GM23338 (cell line): ENCODE data around the gene SYT2. TPM values are rescaled to one million over a fixed set of nuclear protein-coding genes. Genes with fewer than 3 reads are reported as not detected.

Source experiments
- ATAC-seq: fragments of 200-7000 bp; cut with Tn5 transposase; 3 replicates; pipeline ENCODE4 v1.9.1; 2020
- DNase-seq: peaks from one replicate; pipeline ENCODE4 v3.0.0-alpha.2; 2015; ENCODE audit warnings: low spot score
- H2AFZ ChIP-seq: fragments of 200-600 bp; sonication (generic); 2 replicates; pipeline ENCODE4 v1.8.0; 2016; ENCODE audit warnings: antibody characterized with exemption, mild to moderate bottlenecking, moderate library complexity
- H3F3A ChIP-seq: fragments of 200-600 bp; sonication (generic); replicated peaks from 2 replicates; pipeline ENCODE4 v1.8.0; 2017; ENCODE audit warnings: antibody characterized with exemption, mixed run types, low read depth
- H3K27ac ChIP-seq: fragments of 200-600 bp; sonication (generic); 2 replicates; pipeline ENCODE4 v1.6.1; 2016; ENCODE audit warnings: low read depth
- H3K27me3 ChIP-seq: fragments of 200-600 bp; sonication (generic); 2 replicates; pipeline ENCODE4 v1.8.0; 2016; ENCODE audit warnings: mild to moderate bottlenecking, mixed run types, moderate library complexity; ENCODE audit not compliant: insufficient read depth
- H3K36me3 ChIP-seq: fragments of 200-600 bp; sonication (generic); 2 replicates; pipeline ENCODE4 v1.8.0; 2016; ENCODE audit warnings: mild to moderate bottlenecking; ENCODE audit not compliant: insufficient read depth
- H3K4me1 ChIP-seq: fragments of 200-600 bp; sonication (generic); 2 replicates; pipeline ENCODE4 v1.8.0; 2016; ENCODE audit warnings: mild to moderate bottlenecking, moderate library complexity; ENCODE audit not compliant: insufficient read depth
- H3K4me2 ChIP-seq: fragments of 200-600 bp; sonication (generic); 2 replicates; pipeline ENCODE4 v1.7.1; 2017; ENCODE audit warnings: mixed run types
- H3K4me3 ChIP-seq: fragments of 200-600 bp; sonication (generic); 2 replicates; pipeline ENCODE4 v1.6.1; 2016; ENCODE audit warnings: mixed run types
- H3K79me2 ChIP-seq: fragments of 200-600 bp; sonication (generic); replicated peaks from 2 replicates; pipeline ENCODE4 v1.8.0; 2017; ENCODE audit warnings: mild to moderate bottlenecking; ENCODE audit not compliant: insufficient read depth
- H3K9me2 ChIP-seq: fragments of 200-600 bp; sonication (generic); 2 replicates; pipeline ENCODE4 v1.8.0; 2017; ENCODE audit not compliant: insufficient read depth
- H4K20me1 ChIP-seq: fragments of 200-600 bp; sonication (generic); replicated peaks from 2 replicates; pipeline ENCODE4 v1.8.0; 2017; ENCODE audit warnings: mild to moderate bottlenecking; ENCODE audit not compliant: insufficient read depth
- H3K27ac Mint-ChIP-seq: 2 replicates; pipeline ENCODE4 v1.8.0; 2020; ENCODE audit warnings: inconsistent platforms, mild to moderate bottlenecking, moderate library complexity, mixed read lengths
- H3K27me3 Mint-ChIP-seq: 3 replicates; pipeline ENCODE4 v1.8.0; 2022; ENCODE audit warnings: low read depth, mild to moderate bottlenecking, moderate library complexity, mixed read lengths, inconsistent platforms; ENCODE audit not compliant: insufficient read depth, poor library complexity
- H3K36me3 Mint-ChIP-seq: 3 replicates; pipeline ENCODE4 v1.8.0; 2021; ENCODE audit warnings: low read depth, mild to moderate bottlenecking, inconsistent platforms, moderate library complexity, mixed read lengths
- H3K4me1 Mint-ChIP-seq: 3 replicates; pipeline ENCODE4 v1.8.0; 2020; ENCODE audit warnings: mild to moderate bottlenecking, inconsistent platforms, mixed read lengths
- H3K4me3 Mint-ChIP-seq: 3 replicates; pipeline ENCODE4 v1.8.0; 2021; ENCODE audit warnings: moderate library complexity, mild to moderate bottlenecking, inconsistent platforms, mixed read lengths
- H3K9me3 Mint-ChIP-seq: 3 replicates; pipeline ENCODE4 v1.8.0; 2020; ENCODE audit warnings: moderate library complexity, mild to moderate bottlenecking, inconsistent platforms, mixed read lengths
- CREB1 ChIP-seq: fragments of 250-450 bp; sonication (Bioruptor Pico); IDR thresholded peaks from 2 replicates; pipeline ENCODE4 v1.5.0; 2020; ENCODE audit warnings: low read depth, mild to moderate bottlenecking, moderate library complexity
- EZH2 ChIP-seq: fragments of 200-600 bp; sonication (generic); IDR thresholded peaks from one replicate; pipeline ENCODE4 v1.8.0; 2017; ENCODE audit warnings: antibody characterized with exemption, mild to moderate bottlenecking, low read depth; ENCODE audit not compliant: unreplicated experiment
- EZH2phosphoT487 ChIP-seq: fragments of 200-600 bp; sonication (generic); IDR thresholded peaks from one replicate; pipeline ENCODE4 v1.8.1; 2018; ENCODE audit warnings: antibody characterized with exemption; ENCODE audit not compliant: unreplicated experiment
- JUNB ChIP-seq: IDR thresholded peaks from one replicate; pipeline ENCODE4 v1.6.1; 2016; ENCODE audit warnings: antibody characterized with exemption; ENCODE audit not compliant: unreplicated experiment
- NANOG ChIP-seq: IDR thresholded peaks from 2 replicates; pipeline ENCODE4 v1.6.1; 2016; ENCODE audit warnings: antibody characterized with exemption, borderline replicate concordance
- POLR2AphosphoS5 ChIP-seq: IDR thresholded peaks from 2 replicates; pipeline ENCODE4 v1.6.1; 2016; ENCODE audit warnings: antibody characterized with exemption, low read depth
- STAT1 ChIP-seq: IDR thresholded peaks from one replicate; pipeline ENCODE4 v1.6.1; 2016; ENCODE audit warnings: antibody characterized with exemption; ENCODE audit not compliant: unreplicated experiment
- ZNF114 ChIP-seq: fragments of 250-450 bp; sonication (Bioruptor Pico); IDR thresholded peaks from 2 replicates; pipeline ENCODE4 v1.5.0; 2020; ENCODE audit warnings: mild to moderate bottlenecking, moderate library complexity
- ZNF331 ChIP-seq: fragments of 250-450 bp; sonication (Bioruptor Pico); IDR thresholded peaks from 2 replicates; pipeline ENCODE4 v1.5.0; 2020; ENCODE audit warnings: low read depth, mild to moderate bottlenecking, moderate library complexity
- polyA plus RNA-seq: library from polyadenylated mRNA; unstranded; fragments of >200 nt; fragmentation: Nextera tagmentation; extraction: Ambion mirVana; gene quantifications from 2 replicates; pipeline ENCODE4 v1.2.1, GENCODE V29; 2016
- total RNA-seq: library from RNA; depleted of rRNA; stranded (reverse); fragments of >200 nt; shearing (Covaris generic); gene quantifications from 2 replicates; pipeline ENCODE4 v1.2.3, GENCODE V29; 2014
- TF ChIP-seq, protein P1 (sequence below): IDR thresholded peaks from 2 replicates; pipeline ENCODE4 v1.6.1; 2016; ENCODE audit warnings: antibody characterized with exemption
- TF ChIP-seq, protein P2 (sequence below), 2 experiments: fragments of 200-600 bp in 1 of 2; sonication (generic) in 1 of 2; conservative IDR thresholded peaks; 2 replicates each; pipeline versions ENCODE4 v1.5.1 to v1.6.1; 2016 to 2017; ENCODE audit warnings: antibody characterized with exemption in 2 of 2, low read depth in 2 of 2, mild to moderate bottlenecking in 2 of 2, moderate library complexity in 1 of 2
- TF ChIP-seq, protein P3 (sequence below): IDR thresholded peaks from one replicate; pipeline ENCODE4 v1.6.1; 2018; ENCODE audit warnings: antibody characterized with exemption; ENCODE audit not compliant: unreplicated experiment

The SYT2 gene
- total and polyA plus RNA-seq, 2 experiments from 2014 or later = 2.4 to 12.5 TPM

DNA sequence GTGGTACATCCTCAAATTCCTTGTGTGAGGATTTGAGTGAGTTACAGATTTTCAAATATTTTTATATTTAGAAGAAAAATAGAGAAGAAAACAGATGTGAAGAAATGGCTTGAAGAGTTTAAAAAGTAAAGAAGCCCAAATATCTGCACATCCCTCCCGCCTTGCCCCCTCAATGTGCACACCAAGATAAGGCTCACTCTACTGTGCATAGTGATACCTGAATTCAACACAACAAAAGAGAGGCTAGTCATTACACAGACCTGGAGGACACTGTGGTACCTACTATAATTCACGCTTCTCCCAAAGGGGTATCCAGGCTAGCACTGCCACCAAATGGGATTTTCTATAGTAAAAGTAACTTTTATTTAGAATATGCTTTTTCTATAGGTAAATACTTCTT lies 44.0 kb upstream of the SYT2 start:
- Histone ChIP-seq H3F3A (peaks cover 4% of the 10 kb centered on the region; the same call in 1 of the 2 replicates), H3K79me2 (0 out of 2 replicates have a peak, but pooled peaks cover 5% of the 10 kb centered on the region), H3K4me1 (no peaks in the 10 kb centered on the region), H3K36me3 (peaks cover 89% of the 10 kb centered on the region), H3K27me3 (no peaks in the 10 kb centered on the region), H4K20me1 (peaks cover 5% of the 10 kb centered on the region; the same call in 1 of the 2 replicates), H3K4me2 (no peak overlapping the region), H3K4me3 (no peak overlapping the region), H2AFZ (no peak overlapping the region), H3K9me2 (no peaks in the 10 kb centered on the region), H3K27ac (no peak overlapping the region)
- Mint-ChIP-seq H3K27me3 (peaks cover 1% of the 10 kb centered on the region), H3K27ac (no peak overlapping the region), H3K4me3 (no peak overlapping the region), H3K36me3 (peaks cover 96% of the 10 kb centered on the region), H3K9me3 (no peaks in the 10 kb centered on the region), H3K4me1 (no peaks in the 10 kb centered on the region)
- DNase-seq (no peak), ATAC-seq (no peak)
- TF ChIP-seq, protein P1, sequence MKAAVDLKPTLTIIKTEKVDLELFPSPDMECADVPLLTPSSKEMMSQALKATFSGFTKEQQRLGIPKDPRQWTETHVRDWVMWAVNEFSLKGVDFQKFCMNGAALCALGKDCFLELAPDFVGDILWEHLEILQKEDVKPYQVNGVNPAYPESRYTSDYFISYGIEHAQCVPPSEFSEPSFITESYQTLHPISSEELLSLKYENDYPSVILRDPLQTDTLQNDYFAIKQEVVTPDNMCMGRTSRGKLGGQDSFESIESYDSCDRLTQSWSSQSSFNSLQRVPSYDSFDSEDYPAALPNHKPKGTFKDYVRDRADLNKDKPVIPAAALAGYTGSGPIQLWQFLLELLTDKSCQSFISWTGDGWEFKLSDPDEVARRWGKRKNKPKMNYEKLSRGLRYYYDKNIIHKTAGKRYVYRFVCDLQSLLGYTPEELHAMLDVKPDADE = no peak
- TF ChIP-seq EZH2phosphoT487 (no peak), JUNB (no peak), STAT1 (no peak), ZNF114 (CRISPR knock-in tag) (no peak), POLR2AphosphoS5 (no peak), NANOG (no peak), ZNF331 (CRISPR knock-in tag) (no peak)
- TF ChIP-seq, protein P2, sequence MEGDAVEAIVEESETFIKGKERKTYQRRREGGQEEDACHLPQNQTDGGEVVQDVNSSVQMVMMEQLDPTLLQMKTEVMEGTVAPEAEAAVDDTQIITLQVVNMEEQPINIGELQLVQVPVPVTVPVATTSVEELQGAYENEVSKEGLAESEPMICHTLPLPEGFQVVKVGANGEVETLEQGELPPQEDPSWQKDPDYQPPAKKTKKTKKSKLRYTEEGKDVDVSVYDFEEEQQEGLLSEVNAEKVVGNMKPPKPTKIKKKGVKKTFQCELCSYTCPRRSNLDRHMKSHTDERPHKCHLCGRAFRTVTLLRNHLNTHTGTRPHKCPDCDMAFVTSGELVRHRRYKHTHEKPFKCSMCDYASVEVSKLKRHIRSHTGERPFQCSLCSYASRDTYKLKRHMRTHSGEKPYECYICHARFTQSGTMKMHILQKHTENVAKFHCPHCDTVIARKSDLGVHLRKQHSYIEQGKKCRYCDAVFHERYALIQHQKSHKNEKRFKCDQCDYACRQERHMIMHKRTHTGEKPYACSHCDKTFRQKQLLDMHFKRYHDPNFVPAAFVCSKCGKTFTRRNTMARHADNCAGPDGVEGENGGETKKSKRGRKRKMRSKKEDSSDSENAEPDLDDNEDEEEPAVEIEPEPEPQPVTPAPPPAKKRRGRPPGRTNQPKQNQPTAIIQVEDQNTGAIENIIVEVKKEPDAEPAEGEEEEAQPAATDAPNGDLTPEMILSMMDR (conservative IDR thresholded peaks at IDR 0.05; ENCODE audit: low read depth in 2 of 2) = no peak
- TF ChIP-seq, protein P3, sequence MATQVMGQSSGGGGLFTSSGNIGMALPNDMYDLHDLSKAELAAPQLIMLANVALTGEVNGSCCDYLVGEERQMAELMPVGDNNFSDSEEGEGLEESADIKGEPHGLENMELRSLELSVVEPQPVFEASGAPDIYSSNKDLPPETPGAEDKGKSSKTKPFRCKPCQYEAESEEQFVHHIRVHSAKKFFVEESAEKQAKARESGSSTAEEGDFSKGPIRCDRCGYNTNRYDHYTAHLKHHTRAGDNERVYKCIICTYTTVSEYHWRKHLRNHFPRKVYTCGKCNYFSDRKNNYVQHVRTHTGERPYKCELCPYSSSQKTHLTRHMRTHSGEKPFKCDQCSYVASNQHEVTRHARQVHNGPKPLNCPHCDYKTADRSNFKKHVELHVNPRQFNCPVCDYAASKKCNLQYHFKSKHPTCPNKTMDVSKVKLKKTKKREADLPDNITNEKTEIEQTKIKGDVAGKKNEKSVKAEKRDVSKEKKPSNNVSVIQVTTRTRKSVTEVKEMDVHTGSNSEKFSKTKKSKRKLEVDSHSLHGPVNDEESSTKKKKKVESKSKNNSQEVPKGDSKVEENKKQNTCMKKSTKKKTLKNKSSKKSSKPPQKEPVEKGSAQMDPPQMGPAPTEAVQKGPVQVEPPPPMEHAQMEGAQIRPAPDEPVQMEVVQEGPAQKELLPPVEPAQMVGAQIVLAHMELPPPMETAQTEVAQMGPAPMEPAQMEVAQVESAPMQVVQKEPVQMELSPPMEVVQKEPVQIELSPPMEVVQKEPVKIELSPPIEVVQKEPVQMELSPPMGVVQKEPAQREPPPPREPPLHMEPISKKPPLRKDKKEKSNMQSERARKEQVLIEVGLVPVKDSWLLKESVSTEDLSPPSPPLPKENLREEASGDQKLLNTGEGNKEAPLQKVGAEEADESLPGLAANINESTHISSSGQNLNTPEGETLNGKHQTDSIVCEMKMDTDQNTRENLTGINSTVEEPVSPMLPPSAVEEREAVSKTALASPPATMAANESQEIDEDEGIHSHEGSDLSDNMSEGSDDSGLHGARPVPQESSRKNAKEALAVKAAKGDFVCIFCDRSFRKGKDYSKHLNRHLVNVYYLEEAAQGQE = no peak

DNA sequence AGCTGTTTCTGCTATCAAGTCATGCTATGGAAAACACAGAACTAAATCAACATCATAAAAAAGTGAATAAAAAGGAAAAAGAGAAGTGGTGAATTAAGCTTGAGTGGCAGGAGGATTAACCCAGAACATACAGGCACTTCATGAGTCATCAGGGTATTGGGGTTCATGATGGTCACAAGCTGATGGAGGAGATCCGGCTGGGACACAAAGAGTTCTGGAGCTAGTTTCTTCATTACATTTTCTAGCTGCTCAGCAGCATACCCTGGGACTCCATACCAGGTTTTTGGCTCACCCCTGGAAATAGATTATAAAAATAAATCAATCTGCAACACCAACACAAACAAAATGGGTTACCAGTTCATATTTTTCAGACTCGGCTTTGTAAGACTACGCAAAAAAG lies 42.5 kb upstream of the SYT2 start:
- 0 out of 2 replicates have a peak, but pooled peaks cover 5% of the 10 kb centered on the region for H3K79me2 ChIP-seq
- H3K27ac Mint-ChIP-seq = no peak overlapping the region
- H4K20me1 ChIP-seq = peaks cover 5% of the 10 kb centered on the region; the same call in 1 of the 2 replicates
- peaks cover 4% of the 10 kb centered on the region; the same call in 1 of the 2 replicates for H3F3A ChIP-seq
- no peaks in the 10 kb centered on the region for H3K4me1 Mint-ChIP-seq
- H3K9me3 Mint-ChIP-seq = no peaks in the 10 kb centered on the region
- H2AFZ ChIP-seq = no peak overlapping the region
- H3K4me3 Mint-ChIP-seq = no peak overlapping the region
- no peak for TF ChIP-seq EZH2
- TF ChIP-seq, protein P2 (conservative IDR thresholded peaks at IDR 0.05; ENCODE audit: low read depth in 2 of 2) = no peak
- TF ChIP-seq CREB1 = no peak
- no peak for TF ChIP-seq ZNF331 (CRISPR knock-in tag)
- TF ChIP-seq, protein P1 = no peak
- no peak for TF ChIP-seq POLR2AphosphoS5
- TF ChIP-seq ZNF114 (CRISPR knock-in tag) = no peak
- TF ChIP-seq JUNB = no peak
- no peaks in the 10 kb centered on the region for H3K4me1 ChIP-seq
- H3K27ac ChIP-seq = no peak overlapping the region
- H3K27me3 ChIP-seq = no peaks in the 10 kb centered on the region
- peaks cover 89% of the 10 kb centered on the region for H3K36me3 ChIP-seq
- H3K4me2 ChIP-seq = no peak overlapping the region
- peaks cover 96% of the 10 kb centered on the region for H3K36me3 Mint-ChIP-seq
- no peaks in the 10 kb centered on the region for H3K9me2 ChIP-seq
- H3K4me3 ChIP-seq = no peak overlapping the region
- DNase-seq (no peak), ATAC-seq (no peak)
- peaks cover 1% of the 10 kb centered on the region for H3K27me3 Mint-ChIP-seq
